ENCODE data around the gene LIMS2.
A peak's percentile ranks its signal among the peaks of the same experiment; 100 is the strongest.

Gene LIMS2

GRCh38 chr2:127658641-127659407 lies 16.5 kb downstream of the LIMS2 start:
- DNase-seq (ENCODE audit: low read depth, low spot score), result no peak

DNA sequence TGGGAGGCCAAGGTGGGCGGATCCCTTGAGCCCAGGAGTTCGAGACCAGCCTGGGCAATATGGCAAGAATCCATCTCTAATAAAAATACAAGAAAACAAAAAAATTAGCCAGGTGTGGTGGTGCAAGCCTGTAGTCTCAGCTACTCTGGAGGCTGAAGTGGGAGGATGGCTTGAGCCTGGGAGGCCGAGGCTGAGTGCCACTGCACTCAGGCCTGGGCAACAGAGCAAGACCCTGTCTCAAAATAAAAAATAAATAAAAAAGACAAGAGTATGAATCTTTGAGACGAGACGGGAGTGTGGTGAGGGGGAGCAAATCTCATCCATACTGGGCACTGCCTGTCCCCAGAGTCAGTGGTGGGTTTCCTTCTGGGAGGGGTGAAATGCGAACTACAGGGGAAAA lies 17.2 kb downstream of the LIMS2 start:
- no peak for DNase-seq (ENCODE audit: low read depth, low spot score)

GRCh38 chr2:127657232-127657595 lies 18.1 kb downstream of the LIMS2 start:
- no peak for DNase-seq (ENCODE audit: low read depth, low spot score)

- no peak for DNase-seq (ENCODE audit: low read depth, low spot score)
These were observed 18.6 kb downstream of the LIMS2 start for GRCh38 chr2:127656569-127657231.

DNA sequence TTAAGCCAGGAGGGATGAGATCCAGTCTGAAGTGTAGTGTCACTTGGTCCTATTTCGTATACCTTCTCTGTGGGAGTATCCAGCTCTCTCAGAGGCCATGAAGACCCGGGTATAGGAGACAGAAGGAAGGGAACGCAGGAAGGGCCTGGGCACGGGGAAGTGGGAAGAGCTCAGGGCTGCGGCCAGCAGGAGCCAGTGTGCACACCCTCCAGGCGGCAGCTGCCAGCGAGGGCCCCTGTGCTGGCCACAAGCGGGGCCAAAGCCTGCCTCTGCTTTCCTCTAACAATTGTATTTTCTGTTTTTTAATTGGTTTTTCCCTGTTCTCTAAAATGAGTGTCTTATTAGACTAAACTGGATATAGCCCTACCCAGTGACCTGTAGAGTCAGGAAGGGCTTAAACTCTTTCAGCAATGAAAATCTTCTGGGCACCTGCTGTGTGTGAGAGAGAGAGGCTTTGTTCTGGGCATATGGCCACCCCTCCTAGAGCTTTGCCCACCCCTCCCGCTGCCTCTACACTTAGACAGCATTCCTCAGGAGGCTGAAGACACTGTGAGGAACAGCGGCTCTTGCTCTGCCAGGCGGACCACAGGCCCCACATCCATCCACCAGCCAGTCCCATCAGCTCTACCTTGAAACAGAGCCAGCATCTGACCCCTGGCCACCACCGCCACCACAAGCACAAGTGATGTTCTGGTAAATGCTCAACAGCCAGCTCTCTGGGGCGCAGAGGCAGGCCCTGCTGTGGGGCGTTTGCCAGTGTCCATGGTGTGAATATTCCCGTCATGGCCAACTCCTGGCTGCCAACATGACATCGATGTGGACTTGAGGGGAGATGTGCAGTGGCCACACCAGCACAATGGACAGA lies 19.9 kb downstream of the LIMS2 start:
- no peak for DNase-seq (ENCODE audit: low read depth, low spot score)

DNA sequence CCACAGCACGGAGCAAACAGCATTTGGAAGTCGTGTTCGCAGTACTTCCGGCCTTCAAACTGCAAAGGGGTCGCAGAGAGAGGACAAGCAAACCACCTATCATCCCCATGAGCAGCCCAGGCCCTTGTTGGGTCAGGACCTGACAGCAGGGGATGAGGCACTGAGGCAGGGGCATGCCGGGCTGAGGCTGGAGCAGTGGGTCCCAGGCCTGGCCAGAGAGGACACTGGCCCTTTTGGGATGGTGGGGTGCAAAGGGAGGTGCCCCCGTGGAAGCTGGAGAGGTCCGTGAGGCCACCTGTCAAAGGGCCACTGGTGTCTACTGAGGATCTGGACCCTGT lies 20.5 kb downstream of the LIMS2 start:
- no peak for DNase-seq (ENCODE audit: low read depth, low spot score)

- DNase-seq (ENCODE audit: low read depth, low spot score), result no peak
These were observed 21.1 kb downstream of the LIMS2 start for GRCh38 chr2:127654084-127654837.

GRCh38 chr2:127653421-127654083 lies 21.8 kb downstream of the LIMS2 start:
- no peak for DNase-seq (ENCODE audit: low read depth, low spot score)

- no peak for DNase-seq (ENCODE audit: low read depth, low spot score)
These were observed 22.5 kb downstream of the LIMS2 start for GRCh38 chr2:127652786-127653357.

DNA sequence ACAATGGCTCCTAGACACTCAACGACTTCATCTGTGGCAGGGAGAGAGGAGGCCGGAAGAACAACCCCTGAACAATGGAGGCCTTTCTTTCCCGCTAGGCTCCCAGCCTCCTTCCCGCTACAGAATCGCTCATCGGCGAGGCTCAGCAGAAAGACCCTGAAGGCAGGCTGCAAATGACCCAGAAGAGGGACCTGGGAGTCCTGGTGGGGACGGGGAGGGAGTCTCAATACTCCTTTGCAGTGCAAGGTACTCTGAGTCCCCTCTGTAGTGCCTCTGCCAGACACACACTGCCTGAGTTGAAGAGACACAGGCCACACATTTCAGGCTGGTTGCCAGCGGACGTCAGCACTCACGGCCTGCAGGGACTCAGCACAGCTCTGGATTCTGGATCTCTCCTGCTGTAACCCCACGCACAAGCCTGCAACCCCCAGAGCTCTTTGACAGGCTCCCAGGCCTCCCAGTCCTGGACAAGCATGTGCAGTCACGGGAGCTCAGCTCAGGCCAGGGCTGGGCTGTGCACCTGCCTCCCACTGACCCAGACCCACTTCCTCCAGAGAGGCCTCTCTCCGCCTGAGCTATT lies 23.3 kb downstream of the LIMS2 start:
- peak; percentile 53 for DNase-seq (ENCODE audit: low read depth, low spot score)

DNA sequence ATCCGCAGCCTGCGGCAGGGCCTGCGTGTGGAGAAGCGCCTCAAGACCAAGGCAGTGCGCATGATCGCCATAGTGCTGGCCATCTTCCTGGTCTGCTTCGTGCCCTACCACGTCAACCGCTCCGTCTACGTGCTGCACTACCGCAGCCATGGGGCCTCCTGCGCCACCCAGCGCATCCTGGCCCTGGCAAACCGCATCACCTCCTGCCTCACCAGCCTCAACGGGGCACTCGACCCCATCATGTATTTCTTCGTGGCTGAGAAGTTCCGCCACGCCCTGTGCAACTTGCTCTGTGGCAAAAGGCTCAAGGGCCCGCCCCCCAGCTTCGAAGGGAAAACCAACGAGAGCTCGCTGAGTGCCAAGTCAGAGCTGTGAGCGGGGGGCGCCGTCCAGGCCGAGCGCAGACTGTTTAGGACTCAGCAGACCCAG lies 23.9 kb downstream of the LIMS2 start:
- no peak for DNase-seq (ENCODE audit: low read depth, low spot score)

- DNase-seq (ENCODE audit: low read depth, low spot score), result no peak
These were observed 24.4 kb downstream of the LIMS2 start for GRCh38 chr2:127650785-127651380.

GRCh38 chr2:127650041-127650784 lies 25.1 kb downstream of the LIMS2 start:
- DNase-seq (ENCODE audit: low read depth, low spot score), result no peak

DNA sequence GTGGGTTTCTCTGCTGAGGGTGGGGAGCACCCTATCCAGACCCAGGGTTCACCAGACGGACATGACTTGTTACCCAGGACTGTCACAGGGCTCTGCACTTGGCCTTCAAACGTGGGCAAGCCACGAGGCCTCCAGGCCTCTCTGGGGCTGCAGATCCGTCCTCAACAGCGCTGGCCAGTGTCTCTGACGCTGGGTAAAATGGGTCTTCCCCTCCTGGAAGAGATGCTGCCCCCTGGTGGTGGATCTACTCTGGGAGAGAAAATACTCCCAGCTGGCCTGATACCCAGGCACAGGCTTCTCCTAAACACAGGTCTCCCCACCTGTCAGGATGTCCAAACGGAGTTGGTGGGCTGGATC lies 25.7 kb downstream of the LIMS2 start:
- peak; percentile 86 for DNase-seq (ENCODE audit: low read depth, low spot score)

DNA sequence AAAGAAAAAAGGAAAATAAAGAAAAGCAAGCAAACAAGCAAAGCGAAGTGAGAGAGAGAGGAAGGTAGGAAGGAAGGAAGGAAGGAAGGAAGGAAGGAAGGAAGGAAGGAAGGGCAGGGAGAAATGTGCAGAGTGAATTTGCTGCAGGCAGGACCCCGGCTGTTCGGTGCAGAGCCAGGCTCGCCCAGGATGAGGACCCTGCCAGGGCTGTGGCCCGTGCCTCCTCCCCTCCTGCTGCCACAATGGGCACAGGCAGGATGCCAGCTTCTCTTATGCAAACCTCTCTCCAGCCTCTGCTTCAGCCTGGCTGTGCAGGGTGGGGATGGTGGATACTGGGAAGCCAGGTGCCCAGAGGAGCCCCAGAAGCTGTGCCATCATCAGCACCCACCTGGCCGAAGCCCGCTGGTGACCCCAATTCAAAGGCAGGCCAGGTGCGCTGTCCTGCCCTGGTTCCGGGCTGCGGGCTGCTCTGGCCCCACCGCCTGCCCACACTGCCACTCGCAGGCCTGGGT lies 26.2 kb downstream of the LIMS2 start:
- DNase-seq (ENCODE audit: low read depth, low spot score), result no peak

DNA sequence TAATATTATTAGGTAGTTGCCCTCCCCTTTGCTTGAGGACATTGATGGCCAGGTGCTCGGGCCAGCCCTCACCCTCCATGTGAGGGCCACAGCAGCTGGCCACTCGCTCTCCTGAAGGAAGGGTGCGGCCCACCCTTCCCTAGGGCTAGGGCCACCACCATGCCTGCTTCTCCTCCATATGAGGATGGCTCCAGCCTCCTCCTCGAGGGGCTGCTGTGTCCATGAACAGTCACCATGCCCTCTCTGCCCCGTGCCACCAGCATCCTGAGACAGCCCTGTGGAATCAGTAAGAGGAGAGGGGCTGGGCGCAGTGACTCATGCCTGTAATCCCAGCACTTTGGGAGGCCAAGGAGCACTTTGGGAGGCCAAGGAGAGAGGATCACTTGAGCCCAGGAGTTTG lies 27.0 kb downstream of the LIMS2 start:
- no peak for DNase-seq (ENCODE audit: low read depth, low spot score)

GRCh38 chr2:127647242-127648190 lies 27.8 kb downstream of the LIMS2 start:
- DNase-seq (ENCODE audit: low read depth, low spot score), result no peak
